ENCODE data around the gene SEL1L2. TPM values are rescaled to one million over a fixed set of nuclear protein-coding genes. Genes with fewer than 3 reads are reported as not detected.

The SEL1L2 gene
- total RNA-seq, 3 donors from 2014 or later: not detected

DNA sequence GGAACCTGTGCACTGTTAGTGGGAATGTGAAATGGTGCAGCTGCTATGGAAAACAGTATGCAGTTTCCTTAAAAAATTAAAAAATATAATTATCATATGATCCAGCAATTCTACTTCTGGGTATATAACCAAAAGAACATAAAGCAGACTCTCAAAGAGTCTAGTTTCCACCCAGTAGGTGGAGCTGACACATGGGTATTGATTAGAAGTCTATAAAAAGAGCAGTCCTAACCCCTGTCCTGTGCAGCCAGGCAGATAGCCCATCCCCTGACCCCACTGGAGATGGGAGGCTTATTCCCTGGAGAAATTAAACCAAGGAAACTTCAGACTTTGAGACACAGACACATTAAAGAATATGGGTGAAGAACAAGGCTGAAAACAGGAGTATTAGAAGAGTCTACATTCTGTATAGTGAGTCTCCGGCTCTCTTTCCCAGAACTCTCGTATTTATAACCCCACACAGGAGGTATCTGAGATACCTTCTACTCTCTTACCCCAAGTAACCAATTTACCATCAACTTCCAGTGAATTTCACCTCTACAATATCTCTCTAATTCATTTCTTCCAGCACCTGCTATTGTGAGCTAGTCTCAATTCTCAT lies 92.3 kb downstream of the SEL1L2 start:
- no peaks in the 10 kb centered on the region for H3K36me3 ChIP-seq (ENCODE audit: low read depth)
- intact Hi-C loops (cut with DNase I, micrococcal nuclease): no loop called here
- no peak for DNase-seq
- ATAC-seq: no peak
- no peak overlapping the region for H3K4me3 ChIP-seq
- TF ChIP-seq, protein P1, sequence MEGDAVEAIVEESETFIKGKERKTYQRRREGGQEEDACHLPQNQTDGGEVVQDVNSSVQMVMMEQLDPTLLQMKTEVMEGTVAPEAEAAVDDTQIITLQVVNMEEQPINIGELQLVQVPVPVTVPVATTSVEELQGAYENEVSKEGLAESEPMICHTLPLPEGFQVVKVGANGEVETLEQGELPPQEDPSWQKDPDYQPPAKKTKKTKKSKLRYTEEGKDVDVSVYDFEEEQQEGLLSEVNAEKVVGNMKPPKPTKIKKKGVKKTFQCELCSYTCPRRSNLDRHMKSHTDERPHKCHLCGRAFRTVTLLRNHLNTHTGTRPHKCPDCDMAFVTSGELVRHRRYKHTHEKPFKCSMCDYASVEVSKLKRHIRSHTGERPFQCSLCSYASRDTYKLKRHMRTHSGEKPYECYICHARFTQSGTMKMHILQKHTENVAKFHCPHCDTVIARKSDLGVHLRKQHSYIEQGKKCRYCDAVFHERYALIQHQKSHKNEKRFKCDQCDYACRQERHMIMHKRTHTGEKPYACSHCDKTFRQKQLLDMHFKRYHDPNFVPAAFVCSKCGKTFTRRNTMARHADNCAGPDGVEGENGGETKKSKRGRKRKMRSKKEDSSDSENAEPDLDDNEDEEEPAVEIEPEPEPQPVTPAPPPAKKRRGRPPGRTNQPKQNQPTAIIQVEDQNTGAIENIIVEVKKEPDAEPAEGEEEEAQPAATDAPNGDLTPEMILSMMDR (IDR thresholded peaks at IDR 0.05): no peak
- no peaks in the 10 kb centered on the region for H3K9me3 ChIP-seq
- H3K4me1 ChIP-seq (ENCODE audit: low read depth): no peaks in the 10 kb centered on the region

DNA sequence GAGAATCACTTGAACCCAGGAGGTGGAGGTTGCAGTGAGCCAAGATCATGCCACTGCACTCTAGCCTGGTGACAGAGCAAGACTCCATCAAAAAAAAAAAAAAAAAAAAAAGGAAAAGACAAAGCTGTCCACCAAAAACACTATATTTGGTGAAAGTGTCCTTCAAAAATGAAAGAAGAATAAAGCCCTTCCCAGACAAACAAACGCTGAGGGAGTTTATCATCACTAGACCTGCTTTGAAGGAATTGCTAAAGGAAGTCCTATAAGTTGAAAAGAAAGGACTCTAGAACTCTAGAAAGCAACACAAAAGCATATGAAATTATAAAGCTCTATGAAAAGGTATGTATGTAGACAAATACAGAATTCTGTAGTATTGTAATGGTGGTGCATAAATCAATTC lies 98.8 kb downstream of the SEL1L2 start:
- DNase-seq (no peak), ATAC-seq (no peak)
- H3K36me3 ChIP-seq (ENCODE audit: low read depth): no peaks in the 10 kb centered on the region
- intact Hi-C loops (cut with DNase I, micrococcal nuclease): no loop called here
- H3K4me1 ChIP-seq (ENCODE audit: low read depth): no peaks in the 10 kb centered on the region
- H3K9me3 ChIP-seq: peaks cover 4% of the 10 kb centered on the region
- TF ChIP-seq, protein P1 (IDR thresholded peaks at IDR 0.05): no peak
- no peak overlapping the region for H3K4me3 ChIP-seq

DNA sequence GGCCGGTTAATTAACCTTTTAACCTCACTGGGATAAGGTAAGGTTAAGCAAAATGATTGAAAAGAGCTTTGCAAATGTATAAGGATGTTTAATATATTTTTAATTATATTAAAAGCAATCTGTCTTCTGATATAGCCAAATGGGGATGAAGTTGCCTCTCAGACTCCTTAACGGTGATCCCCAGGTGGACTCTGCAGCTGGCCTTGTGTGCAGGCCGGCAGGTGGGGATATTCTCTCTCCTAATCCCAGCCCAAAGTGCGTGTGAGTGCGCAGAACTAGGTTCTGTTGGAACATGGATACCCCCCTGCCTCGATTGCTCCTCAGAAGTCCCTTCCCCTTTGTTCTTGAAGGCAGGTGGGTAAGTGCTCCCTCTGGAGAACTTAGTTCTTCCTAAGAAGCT lies 105.6 kb downstream of the SEL1L2 start:
- Histone ChIP-seq H3K4me1 (ENCODE audit: low read depth) (no peaks in the 10 kb centered on the region), H3K4me3 (no peak overlapping the region), H3K36me3 (ENCODE audit: low read depth) (no peaks in the 10 kb centered on the region), H3K9me3 (no peaks in the 10 kb centered on the region)
- intact Hi-C loops (cut with DNase I, micrococcal nuclease): no loop called here
- no peak for DNase-seq
- TF ChIP-seq, protein P1 (IDR thresholded peaks at IDR 0.05): no peak
- ATAC-seq: no peak

- Histone ChIP-seq H3K4me1 (ENCODE audit: low read depth) (no peaks in the 10 kb centered on the region), H3K9me3 (no peaks in the 10 kb centered on the region), H3K4me3 (no peak overlapping the region), H3K36me3 (ENCODE audit: low read depth) (no peaks in the 10 kb centered on the region)
- TF ChIP-seq, protein P1 (IDR thresholded peaks at IDR 0.05): no peak
- DNase-seq: peak in 1 of 3 donors; percentile 28
- ATAC-seq: no peak
- intact Hi-C loops (cut with DNase I, micrococcal nuclease): no loop called here
Observed at GRCh38 chr20:13883425-13883824, 107.0 kb downstream of the SEL1L2 start.

- no peak for DNase-seq
- no peak overlapping the region for H3K4me3 ChIP-seq
- TF ChIP-seq, protein P1 (IDR thresholded peaks at IDR 0.05): no peak
- no peaks in the 10 kb centered on the region for H3K9me3 ChIP-seq
- intact Hi-C loops (cut with DNase I, micrococcal nuclease): no loop called here
- no peak for ATAC-seq
- no peaks in the 10 kb centered on the region for H3K4me1 ChIP-seq (ENCODE audit: low read depth)
- H3K36me3 ChIP-seq (ENCODE audit: low read depth): no peaks in the 10 kb centered on the region
Observed at GRCh38 chr20:13878566-13878965, 111.8 kb downstream of the SEL1L2 start.

GRCh38 chr20:13877793-13878192 lies 112.6 kb downstream of the SEL1L2 start:
- no peak for DNase-seq
- intact Hi-C loops (cut with DNase I, micrococcal nuclease): no loop called here
- TF ChIP-seq, protein P1 (IDR thresholded peaks at IDR 0.05): no peak
- no peak overlapping the region for H3K4me3 ChIP-seq
- no peaks in the 10 kb centered on the region for H3K9me3 ChIP-seq
- peak; percentile 26 for ATAC-seq
- no peaks in the 10 kb centered on the region for H3K4me1 ChIP-seq (ENCODE audit: low read depth)
- H3K36me3 ChIP-seq (ENCODE audit: low read depth): no peaks in the 10 kb centered on the region

Data from mucosa of descending colon (tissue), 3 donors.